ENCODE measurements around the gene LDHD.
"Not testable (repeated sequence)": the region's sequence is repeated elsewhere in the genome, so short reads cannot be mapped to it uniquely, and the experiment has no call there.

The LDHD gene

GRCh38 chr16:75099075-75099667 lies 17.4 kb downstream of the LDHD start:
- DNase-seq, result no peak

DNA sequence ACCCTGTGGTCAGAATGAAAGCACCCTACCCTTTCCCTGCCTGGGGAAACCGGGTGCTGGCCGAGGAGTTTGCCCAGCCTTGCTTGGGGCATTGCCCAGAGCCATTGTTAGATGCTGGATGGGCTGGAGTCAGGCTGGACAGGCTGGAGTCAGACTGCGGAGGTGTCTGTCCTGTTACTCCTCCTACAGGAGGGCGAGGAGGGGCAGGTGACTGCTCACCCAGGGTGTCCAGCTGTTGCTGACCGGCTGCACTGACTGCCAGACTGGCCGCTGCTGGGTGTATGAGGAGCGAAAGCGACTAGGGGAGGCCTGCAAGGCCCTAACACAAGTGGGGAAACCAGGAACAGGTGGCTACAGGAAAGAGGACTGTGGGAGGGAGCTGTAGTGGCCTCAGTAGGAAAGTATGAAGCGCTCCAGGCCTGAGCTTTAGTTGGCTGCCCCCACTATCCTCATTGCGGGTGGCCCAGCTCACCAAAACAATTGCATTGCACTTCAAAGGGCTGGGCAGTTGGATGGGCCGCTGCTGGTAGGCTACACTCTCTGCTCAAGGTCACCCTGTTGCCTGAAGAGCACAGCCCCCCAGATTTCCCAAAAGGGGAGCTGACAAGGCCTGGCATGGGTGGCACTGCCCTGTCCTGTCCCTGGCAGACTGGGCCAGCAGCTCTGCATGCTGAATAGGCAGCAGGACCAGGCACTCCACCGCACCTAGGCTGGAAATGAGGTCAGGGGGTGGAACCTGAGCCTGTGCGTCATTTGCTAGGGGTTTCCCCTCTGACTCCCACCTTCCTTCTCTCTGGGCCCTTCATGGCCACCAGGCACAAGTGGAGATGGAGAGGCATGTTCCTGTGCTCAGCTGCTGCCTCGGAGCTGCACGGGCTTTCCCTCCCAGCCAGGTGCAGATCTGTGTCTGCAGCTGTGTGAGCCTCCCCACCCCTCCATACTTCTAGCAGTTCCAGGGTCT lies 18.4 kb downstream of the LDHD start:
- DNase-seq, result peak; percentile 77 to 79

DNA sequence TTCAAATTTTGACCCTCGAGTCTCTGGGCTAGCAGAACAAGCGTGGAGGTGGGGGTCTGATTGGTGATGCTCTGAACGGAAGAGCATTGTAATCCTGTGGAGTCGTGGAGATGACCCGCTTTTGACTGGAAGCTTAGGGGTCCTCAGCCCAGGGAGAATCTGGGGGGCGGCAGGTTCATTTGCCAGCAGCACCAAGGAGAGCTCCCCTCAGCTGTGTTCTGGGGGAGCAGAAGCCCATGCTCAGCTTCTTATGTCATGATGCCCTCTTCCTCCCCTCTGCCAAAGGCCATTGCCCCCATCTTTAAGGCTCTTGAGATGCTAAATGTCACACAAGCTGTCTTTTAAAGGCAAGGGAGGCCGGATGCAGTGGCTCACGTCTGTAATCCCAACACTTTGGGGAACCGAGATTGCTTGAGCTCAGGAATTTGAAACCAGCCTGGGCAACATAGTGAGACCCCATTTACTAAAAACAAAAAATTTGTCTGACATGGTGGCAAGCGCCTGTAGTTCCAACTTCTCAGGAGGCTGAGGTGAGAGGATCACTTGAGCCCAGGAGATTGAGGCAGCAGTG lies 19.3 kb downstream of the LDHD start:
- DNase-seq, result no peak

DNA sequence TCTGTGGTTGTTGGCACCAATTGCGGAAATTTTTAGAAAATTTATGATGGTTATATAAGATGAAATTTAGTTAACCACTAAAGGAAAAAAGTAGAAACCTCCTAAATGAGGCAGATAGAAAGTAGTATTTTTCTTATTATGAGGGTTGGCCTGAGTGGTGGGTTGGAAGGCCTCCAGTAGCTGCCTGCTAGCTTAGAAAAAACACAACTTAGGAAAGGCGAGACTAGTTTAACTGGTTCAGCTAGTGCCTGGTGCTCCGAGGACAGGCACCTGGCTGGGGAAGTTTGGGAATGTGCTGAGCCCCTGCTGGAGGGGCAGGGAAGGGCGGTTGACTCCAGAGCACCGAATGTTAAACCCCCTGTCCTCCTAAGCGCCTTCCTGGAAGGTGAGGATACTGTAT lies 19.9 kb downstream of the LDHD start:
- no peak for DNase-seq

DNA sequence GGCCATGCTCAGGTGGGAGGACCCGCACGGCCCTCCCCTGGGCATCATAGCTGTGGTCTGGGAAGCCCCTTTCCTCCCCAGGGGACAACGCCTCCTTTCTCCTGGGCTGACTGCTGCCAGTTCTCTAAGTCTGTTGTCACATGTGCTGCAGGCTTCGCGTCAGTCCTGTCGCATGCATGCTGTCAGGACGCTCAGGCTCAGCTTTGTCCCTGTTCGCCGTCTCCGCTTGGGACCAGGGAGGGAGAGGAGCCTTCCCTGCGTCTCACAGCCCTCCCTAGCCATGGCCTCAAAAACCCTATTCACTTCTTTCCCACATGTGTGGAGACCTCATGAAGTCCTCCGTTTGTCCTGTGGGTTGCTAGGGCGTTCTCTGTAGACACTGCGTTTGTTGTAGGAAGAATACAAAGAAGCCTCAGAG lies 21.4 kb downstream of the LDHD start:
- no peak for DNase-seq

DNA sequence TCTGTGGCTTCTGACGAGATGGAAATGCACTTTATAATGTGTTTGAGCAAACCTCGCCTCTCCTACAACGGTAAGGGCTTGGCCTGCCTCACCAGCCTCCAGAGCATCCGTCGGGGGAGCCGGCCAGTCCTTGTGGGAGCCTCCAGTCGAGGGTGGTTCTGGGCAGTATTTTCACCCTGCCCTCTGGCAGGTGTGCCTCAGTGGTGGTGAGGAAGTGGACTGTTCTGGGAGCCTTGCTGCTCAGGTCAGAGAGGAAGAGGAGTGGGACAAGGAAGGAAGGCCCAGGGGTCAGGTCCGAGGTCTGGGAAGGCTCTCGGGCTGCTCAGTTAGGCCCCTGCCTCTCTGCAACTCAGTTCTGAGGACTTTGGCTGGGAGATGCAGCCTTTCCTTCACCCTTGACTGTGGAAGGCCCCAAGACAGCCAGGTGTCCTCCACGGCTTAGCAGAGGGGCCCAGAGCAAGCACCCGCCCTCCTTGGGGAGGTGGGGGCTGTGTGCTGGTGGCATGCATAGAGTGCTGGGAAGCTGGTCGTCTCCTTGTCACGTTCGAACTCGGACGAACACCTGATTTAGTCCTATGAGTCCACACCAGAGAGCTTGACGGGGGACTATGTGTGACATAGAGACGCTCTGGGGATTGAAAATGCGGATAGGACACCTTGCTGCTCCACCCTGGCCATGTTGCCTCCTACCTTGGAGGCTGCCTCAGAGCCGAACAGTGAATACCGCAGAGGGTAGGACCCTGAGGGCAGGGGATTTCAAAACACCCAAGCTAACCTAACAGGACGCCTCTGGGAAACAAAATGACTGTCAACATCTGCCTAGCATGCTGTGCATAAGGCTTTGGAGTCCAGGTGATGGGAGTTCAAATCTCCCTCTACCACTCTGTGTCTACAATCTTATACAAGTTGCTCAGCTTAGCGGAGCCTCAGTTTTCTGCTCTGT lies 22.7 kb downstream of the LDHD start:
- no peak for DNase-seq

- DNase-seq, result no peak
Measured at GRCh38 chr16:75092777-75093176, 23.8 kb downstream of the LDHD start.

DNA sequence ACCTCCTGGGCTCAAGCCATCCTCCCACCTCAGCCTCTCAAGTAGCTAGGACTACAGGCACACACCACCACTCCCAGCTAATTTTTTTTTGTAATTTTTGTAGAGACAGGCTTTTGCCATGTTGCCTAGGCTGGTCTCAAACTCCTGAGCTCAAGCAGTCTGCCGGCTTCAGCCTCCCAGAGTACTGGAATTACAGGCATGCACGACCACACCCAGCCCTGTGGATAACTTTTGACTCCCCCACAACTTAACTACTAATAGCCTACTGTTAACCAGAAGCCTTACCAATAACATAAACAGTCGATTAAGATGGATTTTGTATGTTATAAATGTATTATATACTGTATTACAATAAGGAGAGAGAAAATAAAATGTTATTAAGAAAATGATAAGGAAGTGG lies 25.0 kb downstream of the LDHD start:
- not testable (repeated sequence) for DNase-seq

DNA sequence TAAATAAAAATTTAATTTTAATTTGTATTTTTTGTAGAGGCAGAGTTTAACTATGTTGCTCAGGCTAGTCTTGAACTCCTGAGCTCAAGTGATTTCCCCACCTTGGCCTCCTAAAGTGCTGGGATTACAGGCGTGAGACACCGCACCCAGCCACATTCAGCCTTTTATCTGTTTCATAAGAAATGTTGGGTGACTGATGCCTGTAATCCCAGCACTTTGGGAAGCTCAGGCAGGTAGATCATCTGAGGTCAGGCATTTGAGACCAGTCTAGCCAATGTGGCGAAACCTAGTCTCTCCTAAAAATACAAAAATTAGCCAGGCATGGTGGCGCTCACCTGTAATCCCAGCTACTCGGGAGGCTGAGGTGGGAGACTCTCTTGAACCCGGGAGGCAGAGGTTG lies 25.7 kb downstream of the LDHD start:
- DNase-seq, result not testable (repeated sequence)

- DNase-seq, result no peak
Measured at GRCh38 chr16:75089486-75090202, 26.9 kb downstream of the LDHD start.

- no peak for DNase-seq
Measured at GRCh38 chr16:75088934-75089333, 27.6 kb downstream of the LDHD start.

DNA sequence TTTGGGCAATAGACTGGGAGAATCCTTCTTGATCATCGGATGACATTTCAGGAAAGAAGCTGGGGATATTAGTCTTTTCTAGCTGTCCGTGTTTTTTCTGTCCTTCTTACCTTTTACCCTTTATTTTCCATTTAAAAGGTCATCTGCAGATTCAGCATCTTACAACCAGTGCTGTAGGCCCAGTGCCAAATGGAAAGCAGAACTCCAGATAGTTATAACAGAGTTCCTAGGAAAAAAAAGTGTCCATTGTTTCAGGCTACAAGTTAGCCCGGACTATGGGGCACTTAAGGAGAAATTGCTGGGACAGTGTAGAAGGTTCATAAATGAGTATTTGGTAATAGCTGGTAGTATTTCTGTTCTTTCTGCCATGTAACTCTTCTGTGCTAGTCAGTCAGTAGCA lies 28.4 kb downstream of the LDHD start:
- DNase-seq, result no peak

- DNase-seq, result no peak
Measured at GRCh38 chr16:75087375-75087979, 29.1 kb downstream of the LDHD start.

- no peak for DNase-seq
Measured at GRCh38 chr16:75086688-75087374, 29.7 kb downstream of the LDHD start.

- no peak for DNase-seq
Measured at GRCh38 chr16:75086281-75086680, 30.3 kb downstream of the LDHD start.

DNA sequence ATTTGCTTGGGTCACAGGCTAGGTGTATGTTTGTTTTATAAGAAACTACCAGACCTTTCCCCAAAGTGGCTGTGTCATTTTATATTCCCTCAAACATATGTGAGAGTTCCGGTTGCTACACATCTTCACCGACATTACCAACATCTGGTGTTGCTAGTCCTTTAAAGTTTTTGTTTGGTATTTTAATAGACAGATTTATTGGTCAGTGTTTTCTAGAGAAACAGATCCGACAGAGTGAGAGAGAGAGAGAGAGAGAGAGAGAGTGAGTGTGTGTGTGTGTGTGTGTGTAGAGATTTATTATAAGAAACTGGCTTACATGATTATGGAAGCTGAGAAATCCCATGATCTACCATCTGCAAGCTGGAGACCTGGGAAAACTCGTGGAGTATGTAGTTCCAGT lies 31.0 kb downstream of the LDHD start:
- no peak for DNase-seq

DNA sequence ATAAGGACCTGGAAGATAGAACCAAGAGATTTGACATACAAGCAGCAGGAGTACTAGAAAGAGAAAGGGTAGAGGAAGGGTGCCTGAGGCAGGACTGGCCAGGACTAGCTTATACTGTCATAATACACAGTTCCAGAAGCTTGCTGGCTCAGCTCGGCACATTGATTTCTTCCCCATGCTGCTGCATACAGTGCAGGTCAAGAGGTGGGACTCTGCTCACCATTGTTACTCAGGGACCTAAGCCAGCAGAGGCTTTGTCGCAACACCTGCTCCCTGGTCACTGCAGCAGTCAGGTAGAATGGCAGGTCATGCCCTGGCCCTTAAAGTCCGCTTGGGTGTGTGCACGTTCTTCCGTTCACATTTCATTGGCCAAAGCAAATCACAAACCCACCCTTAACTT lies 32.8 kb downstream of the LDHD start:
- DNase-seq, result no peak

DNA sequence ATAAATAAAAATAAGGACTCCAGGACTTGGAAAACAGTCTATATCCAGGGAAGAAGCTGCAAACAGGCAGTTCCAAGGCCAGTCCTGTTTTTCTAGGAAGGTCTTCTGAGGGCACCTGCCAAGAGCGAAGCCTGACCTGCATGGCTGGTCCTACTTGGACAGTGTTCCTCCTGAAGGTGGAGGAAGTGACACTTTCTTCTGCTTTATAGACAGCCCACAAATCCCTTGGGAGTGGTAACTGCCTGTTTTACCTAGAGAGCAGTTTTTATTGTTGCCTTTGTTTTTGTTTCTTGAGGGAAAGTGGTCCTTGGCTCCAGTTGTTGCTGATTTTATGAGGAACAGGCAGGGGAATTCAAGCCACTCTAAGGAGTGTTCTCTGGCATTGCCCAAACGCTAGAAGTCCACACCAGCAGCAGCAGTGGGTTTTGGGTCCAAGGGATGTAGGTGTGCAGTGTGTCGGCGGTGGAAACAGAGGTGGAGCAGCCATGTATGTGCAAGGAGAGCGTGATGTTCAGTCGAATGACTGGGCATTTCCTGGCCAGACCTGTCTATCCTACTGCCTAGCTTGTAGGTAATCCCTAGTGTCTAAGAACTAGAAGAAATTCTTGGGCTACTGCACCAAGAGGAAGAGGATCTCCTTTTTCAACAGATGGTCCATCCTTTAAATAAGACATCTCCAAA lies 35.3 kb downstream of the LDHD start:
- no peak for DNase-seq

DNA sequence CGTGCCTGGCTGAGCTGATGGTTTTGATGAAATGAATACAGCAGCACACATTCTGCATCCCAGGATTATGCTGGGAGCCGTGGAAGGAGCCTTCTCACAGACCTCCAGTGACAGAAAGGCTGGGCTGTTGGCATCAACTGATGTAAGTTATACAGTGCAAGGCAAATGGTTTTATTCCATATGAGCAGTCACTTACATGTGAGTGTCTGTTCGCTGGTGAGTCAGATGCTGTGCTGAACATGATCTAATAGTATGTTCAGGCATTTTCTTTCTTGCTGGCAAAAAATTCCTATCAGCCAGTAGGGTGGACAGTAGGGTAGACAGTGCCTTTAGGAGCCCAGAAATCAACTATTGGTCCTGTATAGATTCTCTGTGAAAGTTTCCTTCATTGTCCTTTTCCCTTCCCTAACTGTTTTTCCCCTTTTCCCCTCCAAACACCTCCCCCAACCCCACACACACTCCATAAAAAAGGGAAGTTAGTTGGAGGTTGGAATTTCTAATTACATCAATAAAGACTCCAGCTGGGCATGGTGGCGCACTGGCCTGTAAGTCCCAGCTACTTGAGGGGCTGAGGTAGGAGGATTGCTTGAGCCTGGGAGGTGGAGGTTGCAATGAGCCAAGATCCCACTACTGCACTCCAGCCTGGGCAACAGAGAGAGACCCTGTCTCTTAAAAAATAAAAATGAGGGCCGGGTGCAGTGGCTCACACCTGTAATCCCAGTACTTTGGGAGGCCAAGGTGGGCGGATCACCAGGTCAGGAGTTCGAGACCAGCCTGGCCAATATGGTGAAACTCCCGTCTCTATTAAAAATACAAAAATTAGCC lies 36.2 kb downstream of the LDHD start:
- no peak for DNase-seq
